Panc1 (cell line): ENCODE data around the gene TBXT.

ENCODE experiments used
- CTCF ChIP-seq: fragments of 450-650 bp; IDR thresholded peaks from 2 replicates; pipeline ENCODE4 v1.5.1; 2017; ENCODE audit warnings: mild to moderate bottlenecking
- POLR2AphosphoS5 ChIP-seq: IDR thresholded peaks from 2 replicates; pipeline ENCODE4 v1.6.1; 2012; ENCODE audit warnings: mild to moderate bottlenecking, low read depth, low read length, moderate library complexity
- REST ChIP-seq, 2 experiments: IDR thresholded peaks; 2 replicates each; pipeline ENCODE4 v1.6.1; 2011 to 2012; ENCODE audit warnings: low read depth in 2 of 2, control low read depth in 1 of 2, low read length in 1 of 2, mild to moderate bottlenecking in 1 of 2, moderate library complexity in 1 of 2; ENCODE audit not compliant: insufficient read depth in 1 of 2

- TF ChIP-seq CTCF (no peak), POLR2AphosphoS5 (no peak), REST (IDR thresholded peaks at IDR 0.05; ENCODE audit: insufficient read depth in 1 of 2, low read depth in 2 of 2, low read length in 1 of 2) (no peak)
Measured at GRCh38 chr6:166168616-166169548, 1.2 kb upstream of the TBXT start.
